ENCODE data around the gene IGSF3.
A peak's percentile ranks its signal among the peaks of the same experiment; 100 is the strongest.

The IGSF3 gene

DNA sequence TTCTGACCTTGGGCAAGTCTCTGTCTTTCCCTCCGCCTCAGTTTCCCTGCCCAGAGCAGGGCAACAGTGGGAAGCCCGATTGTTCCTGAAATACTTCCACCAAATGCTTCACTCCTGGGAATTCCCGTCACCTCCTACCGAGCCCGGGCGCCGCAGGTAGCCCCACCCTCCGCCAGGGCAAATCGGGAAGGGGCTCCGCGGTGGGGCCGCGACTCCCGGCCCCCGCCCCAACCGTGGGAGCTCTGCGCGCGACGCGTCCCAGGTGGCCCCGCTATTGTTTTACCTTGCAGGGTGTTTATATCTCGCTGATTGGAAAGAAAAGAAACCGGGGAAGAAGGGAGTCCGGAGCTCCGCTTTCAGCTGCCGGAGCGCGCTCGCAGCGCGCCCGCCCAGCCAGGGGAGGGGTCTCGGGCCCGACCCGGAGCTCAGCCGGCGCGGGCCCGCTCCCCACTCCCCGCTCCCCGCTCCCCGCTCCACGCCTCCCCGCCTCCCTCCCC is 407 bp downstream of the IGSF3 start:
- no peaks in the 10 kb centered on the region for H3K36me3 ChIP-seq (replicated peaks)
- peak overlapping the region; percentile 53 for H3K4me3 ChIP-seq (ENCODE audit: low read depth, low read length)
- H3K27me3 ChIP-seq (replicated peaks): peaks cover 27% of the 10 kb centered on the region
- DNase-seq: no peak
- in situ Hi-C loops (cut with HindIII; ENCODE audit: low pct_ligation_motif_present, low sequenced_read_pairs): no loop called here
- H3K27ac ChIP-seq: no peak overlapping the region
- TF ChIP-seq, protein P1, sequence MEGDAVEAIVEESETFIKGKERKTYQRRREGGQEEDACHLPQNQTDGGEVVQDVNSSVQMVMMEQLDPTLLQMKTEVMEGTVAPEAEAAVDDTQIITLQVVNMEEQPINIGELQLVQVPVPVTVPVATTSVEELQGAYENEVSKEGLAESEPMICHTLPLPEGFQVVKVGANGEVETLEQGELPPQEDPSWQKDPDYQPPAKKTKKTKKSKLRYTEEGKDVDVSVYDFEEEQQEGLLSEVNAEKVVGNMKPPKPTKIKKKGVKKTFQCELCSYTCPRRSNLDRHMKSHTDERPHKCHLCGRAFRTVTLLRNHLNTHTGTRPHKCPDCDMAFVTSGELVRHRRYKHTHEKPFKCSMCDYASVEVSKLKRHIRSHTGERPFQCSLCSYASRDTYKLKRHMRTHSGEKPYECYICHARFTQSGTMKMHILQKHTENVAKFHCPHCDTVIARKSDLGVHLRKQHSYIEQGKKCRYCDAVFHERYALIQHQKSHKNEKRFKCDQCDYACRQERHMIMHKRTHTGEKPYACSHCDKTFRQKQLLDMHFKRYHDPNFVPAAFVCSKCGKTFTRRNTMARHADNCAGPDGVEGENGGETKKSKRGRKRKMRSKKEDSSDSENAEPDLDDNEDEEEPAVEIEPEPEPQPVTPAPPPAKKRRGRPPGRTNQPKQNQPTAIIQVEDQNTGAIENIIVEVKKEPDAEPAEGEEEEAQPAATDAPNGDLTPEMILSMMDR (IDR thresholded peaks at IDR 0.05; ENCODE audit: low read depth, low read length, missing control alignments): no peak

DNA sequence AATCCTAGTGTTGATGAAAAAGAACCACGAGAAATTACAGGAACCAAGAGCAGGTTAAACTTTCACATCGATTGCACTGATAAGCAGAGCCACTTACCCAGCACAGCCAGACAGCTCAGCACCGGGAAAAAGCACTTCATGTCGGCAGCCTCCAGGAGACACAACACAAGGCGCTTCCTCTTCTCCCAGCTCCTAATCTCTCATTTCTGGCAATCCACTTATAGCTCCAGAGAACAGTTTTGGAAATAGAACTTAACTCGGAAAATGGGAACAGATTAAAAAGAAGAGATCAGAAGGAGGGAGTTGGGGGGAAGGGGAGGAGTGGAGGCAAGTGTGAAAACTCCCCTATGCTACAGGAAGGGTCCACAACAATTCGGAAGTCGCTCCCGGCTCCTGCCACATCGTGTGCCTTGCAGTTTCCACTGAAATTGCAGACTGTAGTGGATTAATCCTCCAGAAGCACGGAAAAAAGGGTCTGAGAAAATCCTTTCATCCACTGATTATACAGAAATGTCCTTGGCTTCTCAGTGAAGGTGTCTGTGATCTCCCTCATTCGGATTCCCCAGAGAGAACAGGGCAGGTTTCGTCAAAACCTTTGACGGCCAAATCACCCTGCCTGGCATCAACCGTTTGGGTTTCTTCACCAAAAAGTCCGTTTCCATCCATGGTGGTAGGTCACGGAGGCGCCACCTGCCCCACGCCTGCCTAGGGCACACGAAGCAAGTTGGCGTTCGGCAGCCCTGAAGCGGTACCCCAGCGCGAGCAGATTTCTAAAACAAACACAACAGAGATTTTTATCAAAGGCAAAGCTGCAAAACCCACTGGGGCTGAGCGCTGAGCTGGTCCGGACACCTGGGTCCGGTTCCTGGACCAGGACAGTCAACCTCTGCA is 1.1 kb downstream of the IGSF3 start:
- DNase-seq: no peak
- in situ Hi-C loops (cut with HindIII; ENCODE audit: low pct_ligation_motif_present, low sequenced_read_pairs): no loop called here
- H3K36me3 ChIP-seq (replicated peaks): no peaks in the 10 kb centered on the region
- H3K27ac ChIP-seq: no peak overlapping the region
- peaks cover 27% of the 10 kb centered on the region for H3K27me3 ChIP-seq (replicated peaks)
- TF ChIP-seq, protein P1 (IDR thresholded peaks at IDR 0.05; ENCODE audit: low read depth, low read length, missing control alignments): no peak
- peak overlapping the region; percentile 53 for H3K4me3 ChIP-seq (ENCODE audit: low read depth, low read length)

DNA sequence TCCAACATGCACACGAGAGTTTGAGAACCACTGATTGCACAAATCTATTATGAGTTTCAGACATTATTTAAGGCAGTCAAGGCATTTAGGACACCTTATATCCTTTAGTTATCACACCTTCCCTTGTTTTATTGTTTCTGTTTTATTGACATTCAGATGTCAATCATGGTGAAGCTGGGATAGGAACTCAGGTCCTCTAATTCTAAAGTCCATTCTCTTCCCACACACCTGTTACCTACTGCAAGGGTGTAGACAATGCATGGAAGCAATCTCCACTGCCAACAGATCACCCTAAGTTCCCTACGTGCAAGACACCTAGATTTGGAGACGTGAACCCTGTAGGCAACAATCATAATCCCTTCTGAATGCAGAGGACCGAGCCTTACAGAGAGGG is 2.6 kb downstream of the IGSF3 start:
- Histone ChIP-seq H3K4me3 (ENCODE audit: low read depth, low read length) (no peak overlapping the region), H3K27me3 (replicated peaks) (peaks cover 27% of the 10 kb centered on the region), H3K36me3 (replicated peaks) (no peaks in the 10 kb centered on the region), H3K27ac (no peak overlapping the region)
- TF ChIP-seq, protein P1 (IDR thresholded peaks at IDR 0.05; ENCODE audit: low read depth, low read length, missing control alignments): no peak
- in situ Hi-C loops (cut with HindIII; ENCODE audit: low pct_ligation_motif_present, low sequenced_read_pairs): no loop called here
- DNase-seq: no peak

DNA sequence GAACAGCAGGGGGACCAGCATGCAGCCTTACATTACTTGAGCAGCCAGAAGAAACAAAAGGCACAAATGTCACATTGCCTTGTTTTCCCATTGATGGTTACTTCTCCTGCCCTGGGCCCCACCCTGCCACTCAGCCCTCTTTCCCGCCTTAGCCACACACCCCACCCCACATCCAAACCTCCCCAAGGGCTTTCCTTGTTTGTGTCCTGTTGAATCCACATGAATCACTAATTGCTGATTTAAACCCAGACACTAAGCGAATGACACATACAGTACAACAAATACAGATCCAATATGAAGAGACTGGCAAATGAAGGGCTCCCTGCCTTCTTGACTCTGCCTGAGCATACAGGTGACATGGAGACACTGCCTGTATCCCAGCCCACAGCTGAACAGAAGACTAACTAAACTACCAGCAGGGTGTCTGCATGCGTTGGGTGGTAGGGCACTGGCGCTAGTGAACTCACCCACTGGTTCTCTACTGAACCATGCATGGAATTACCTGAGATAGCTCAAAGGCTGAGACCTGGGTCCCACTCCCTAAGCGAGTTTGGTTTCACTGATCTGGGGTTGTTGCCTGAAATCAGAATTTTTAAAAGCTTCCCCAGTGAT is 3.1 kb downstream of the IGSF3 start:
- in situ Hi-C loops (cut with HindIII; ENCODE audit: low pct_ligation_motif_present, low sequenced_read_pairs): no loop called here
- Histone ChIP-seq H3K27me3 (replicated peaks) (peaks cover 27% of the 10 kb centered on the region), H3K36me3 (replicated peaks) (no peaks in the 10 kb centered on the region), H3K4me3 (ENCODE audit: low read depth, low read length) (no peak overlapping the region), H3K27ac (no peak overlapping the region)
- TF ChIP-seq, protein P1 (IDR thresholded peaks at IDR 0.05; ENCODE audit: low read depth, low read length, missing control alignments): no peak
- no peak for DNase-seq

DNA sequence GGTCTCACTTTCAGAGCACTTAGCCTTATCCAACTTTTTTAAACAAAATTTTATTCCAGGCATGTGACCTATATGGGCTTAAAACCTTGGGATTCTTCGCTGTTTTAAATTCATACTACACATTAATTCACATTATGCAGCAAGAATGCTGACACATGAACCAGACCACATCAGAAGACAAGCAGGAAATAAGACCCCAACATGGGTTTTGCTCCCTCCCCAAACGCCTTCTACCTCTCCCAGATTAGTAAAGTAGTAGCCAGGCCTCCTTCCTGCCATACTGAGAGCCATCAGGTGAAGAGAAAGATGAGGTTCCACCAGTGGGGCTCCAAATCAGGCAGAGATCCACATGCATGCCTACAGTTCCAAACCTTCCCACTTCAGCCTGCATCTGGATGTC is 3.7 kb downstream of the IGSF3 start:
- TF ChIP-seq, protein P1 (IDR thresholded peaks at IDR 0.05; ENCODE audit: low read depth, low read length, missing control alignments): no peak
- in situ Hi-C loops (cut with HindIII; ENCODE audit: low pct_ligation_motif_present, low sequenced_read_pairs): no loop called here
- Histone ChIP-seq H3K27ac (no peak overlapping the region), H3K27me3 (replicated peaks) (peaks cover 27% of the 10 kb centered on the region), H3K36me3 (replicated peaks) (no peaks in the 10 kb centered on the region), H3K4me3 (ENCODE audit: low read depth, low read length) (no peak overlapping the region)
- no peak for DNase-seq

Measured in brain microvascular endothelial cell (primary cell).